ENCODE measurements around the gene ALG12.

GRCh38 chr22:49953680-49954344 lies 35.6 kb upstream of the ALG12 start:
- TF ChIP-seq EZH2 (IDR thresholded peaks at IDR 0.05; ENCODE audit: borderline replicate concordance, low read depth, low read length, poor library complexity, severe bottlenecking) (no peak), CTCF (conservative IDR thresholded peaks at IDR 0.05; ENCODE audit: low read depth, low read length) (no peak)
